Activated CD8-positive, alpha-beta memory T cell treated with anti-CD3 and anti-CD28 coated beads, Interleukin-2, amount 10 ng/mL, durations not matched to agents 7 days and 5 days (primary cell): ENCODE data around the gene CD164L2. TPM values are rescaled to one million over a fixed set of nuclear protein-coding genes. Genes with fewer than 3 reads are reported as not detected.

Source experiments
- ATAC-seq: fragments of 150-1000 bp; cut with Tn5 transposase; one replicate; pipeline ENCODE4 v1.10.0; 2021; ENCODE audit warnings: moderate library complexity
- CTCF ChIA-PET: fragments of 350-600 bp; sonication (Branson Sonifier 250); formaldehyde crosslinking; loops from one replicate; lab custom pipeline; 2021; ENCODE audit warnings: antibody characterized with exemption; lab: Charles Lee
- DNase-seq: peaks from one replicate; pipeline ENCODE4 v3.0.0-alpha.2; 2020
- H3K27ac Mint-ChIP-seq: one replicate; pipeline ENCODE4 v1.8.0; 2021; ENCODE audit warnings: mild to moderate bottlenecking, mixed read lengths
- H3K27me3 Mint-ChIP-seq: one replicate; pipeline ENCODE4 v1.8.0; 2021; ENCODE audit warnings: mixed read lengths
- H3K36me3 Mint-ChIP-seq: one replicate; pipeline ENCODE4 v1.8.0; 2021; ENCODE audit warnings: mild to moderate bottlenecking, mixed read lengths
- H3K4me1 Mint-ChIP-seq: one replicate; pipeline ENCODE4 v1.8.0; 2021; ENCODE audit warnings: mixed read lengths
- H3K4me3 Mint-ChIP-seq: one replicate; pipeline ENCODE4 v1.8.0; 2021; ENCODE audit warnings: mild to moderate bottlenecking, moderate library complexity, mixed read lengths
- H3K9me3 Mint-ChIP-seq: one replicate; pipeline ENCODE4 v1.8.0; 2022; ENCODE audit warnings: low read depth, mixed read lengths
- total RNA-seq, 2 experiments: library from RNA; stranded (reverse); gene quantifications; one replicate each; pipeline ENCODE4 v1.2.3, GENCODE V29; 2021

Gene CD164L2
- total RNA-seq, 2 experiments from 2014 or later, result not detected

GRCh38 chr1:27355683-27356082 is 27.4 kb downstream of the CD164L2 start:
- H3K4me1 Mint-ChIP-seq, result peaks cover 44% of the 10 kb centered on the region
- peak overlapping the region; percentile 93 for H3K27ac Mint-ChIP-seq
- H3K36me3 Mint-ChIP-seq, result no peaks in the 10 kb centered on the region
- peak overlapping the region; percentile 73 for H3K4me3 Mint-ChIP-seq
- no peaks in the 10 kb centered on the region for H3K9me3 Mint-ChIP-seq
- H3K27me3 Mint-ChIP-seq, result peaks cover 8% of the 10 kb centered on the region
- no peak for DNase-seq
- ATAC-seq, result no peak
- CTCF ChIA-PET, result interaction anchor here (0.6 to 8.2 kb wide), 11 partner anchors 12 to 60 kb away, joined by 3 to 136 read pairs (median 5); partner anchors contain the start of genes GPR3, MAP3K6 and SYTL1

GRCh38 chr1:27353629-27354028 is 29.5 kb downstream of the CD164L2 start:
- H3K27ac Mint-ChIP-seq, result no peak overlapping the region
- peaks cover 32% of the 10 kb centered on the region for H3K4me1 Mint-ChIP-seq
- ATAC-seq (no peak), DNase-seq (no peak)
- H3K36me3 Mint-ChIP-seq, result no peaks in the 10 kb centered on the region
- H3K9me3 Mint-ChIP-seq, result no peaks in the 10 kb centered on the region
- H3K27me3 Mint-ChIP-seq, result no peaks in the 10 kb centered on the region
- CTCF ChIA-PET, result interaction anchor here (7.7 to 8.2 kb wide), 3 partner anchors 9 to 20 kb away, joined by 73 to 136 read pairs (median 127); partner anchors contain the start of genes MAP3K6 and SYTL1
- no peak overlapping the region for H3K4me3 Mint-ChIP-seq

GRCh38 chr1:27353166-27353565 is 30.0 kb downstream of the CD164L2 start:
- Mint-ChIP-seq H3K27me3 (no peaks in the 10 kb centered on the region), H3K36me3 (no peaks in the 10 kb centered on the region), H3K4me3 (no peak overlapping the region), H3K27ac (no peak overlapping the region), H3K9me3 (no peaks in the 10 kb centered on the region), H3K4me1 (peaks cover 32% of the 10 kb centered on the region)
- DNase-seq (no peak), ATAC-seq (no peak)
- CTCF ChIA-PET, result interaction anchor here (1.5 to 8.2 kb wide), 4 partner anchors 9 to 43 kb away, joined by 4 to 136 read pairs (median 100); partner anchors contain the start of genes MAP3K6 and SYTL1

- Mint-ChIP-seq H3K27me3 (no peaks in the 10 kb centered on the region), H3K9me3 (no peaks in the 10 kb centered on the region), H3K27ac (no peak overlapping the region), H3K4me3 (no peak overlapping the region), H3K36me3 (peaks cover 2% of the 10 kb centered on the region), H3K4me1 (peaks cover 20% of the 10 kb centered on the region)
- DNase-seq, result no peak
- CTCF ChIA-PET, result interaction anchor here (1.1 to 1.5 kb wide), 4 partner anchors 10 to 44 kb away, joined by 3 to 4 read pairs (median 4); partner anchors contain the start of genes MAP3K6 and SYTL1
- no peak for ATAC-seq
Measured at GRCh38 chr1:27351541-27352107, 31.5 kb downstream of the CD164L2 start.

- CTCF ChIA-PET, result interaction anchor here (1.1 to 1.4 kb wide), 2 partner anchors 10 to 18 kb away, joined by 3 to 4 read pairs; partner anchors contain the start of gene SYTL1
- ATAC-seq (no peak), DNase-seq (no peak)
- Mint-ChIP-seq H3K4me1 (peaks cover 13% of the 10 kb centered on the region), H3K27me3 (no peaks in the 10 kb centered on the region), H3K4me3 (no peak overlapping the region), H3K27ac (no peak overlapping the region), H3K36me3 (peaks cover 5% of the 10 kb centered on the region), H3K9me3 (no peaks in the 10 kb centered on the region)
Measured at GRCh38 chr1:27350663-27351540, 32.2 kb downstream of the CD164L2 start.

- Mint-ChIP-seq H3K4me3 (no peak overlapping the region), H3K4me1 (peaks cover 5% of the 10 kb centered on the region), H3K9me3 (no peaks in the 10 kb centered on the region), H3K27ac (no peak overlapping the region), H3K36me3 (peaks cover 5% of the 10 kb centered on the region), H3K27me3 (no peaks in the 10 kb centered on the region)
- ATAC-seq (no peak), DNase-seq (no peak)
- CTCF ChIA-PET, result interaction anchor here (1.4 to 2.3 kb wide), 3 partner anchors 7 to 18 kb away, joined by 4 to 11 read pairs (median 10); partner anchors contain the start of gene SYTL1
Measured at GRCh38 chr1:27349784-27350662, 33.1 kb downstream of the CD164L2 start.

- DNase-seq, result no peak
- no peaks in the 10 kb centered on the region for H3K9me3 Mint-ChIP-seq
- CTCF ChIA-PET, result interaction anchor here (0.7 to 2.3 kb wide), 4 partner anchors 8 to 638 kb away, joined by 3 to 11 read pairs (median 7); no protein-coding TSS in a partner anchor
- H3K4me1 Mint-ChIP-seq, result peaks cover 9% of the 10 kb centered on the region
- peak overlapping the region; percentile 46 for H3K4me3 Mint-ChIP-seq
- ATAC-seq, result peak; percentile 73
- no peak overlapping the region for H3K27ac Mint-ChIP-seq
- H3K27me3 Mint-ChIP-seq, result no peaks in the 10 kb centered on the region
- H3K36me3 Mint-ChIP-seq, result peaks cover 7% of the 10 kb centered on the region
Measured at GRCh38 chr1:27348861-27349783, 34.0 kb downstream of the CD164L2 start.

GRCh38 chr1:27346991-27347624 is 36.0 kb downstream of the CD164L2 start:
- Mint-ChIP-seq H3K9me3 (no peaks in the 10 kb centered on the region), H3K4me3 (no peak overlapping the region), H3K4me1 (peaks cover 25% of the 10 kb centered on the region), H3K27ac (no peak overlapping the region), H3K36me3 (peaks cover 10% of the 10 kb centered on the region), H3K27me3 (no peaks in the 10 kb centered on the region)
- no peak for DNase-seq
- CTCF ChIA-PET, result interaction anchor here (1.1 to 7.2 kb wide), 5 partner anchors 10 to 47 kb away, joined by 3 to 136 read pairs (median 12); partner anchors contain the start of gene MAP3K6
- no peak for ATAC-seq

GRCh38 chr1:27346357-27346756 is 36.8 kb downstream of the CD164L2 start:
- DNase-seq, result no peak
- Mint-ChIP-seq H3K27me3 (no peaks in the 10 kb centered on the region), H3K9me3 (no peaks in the 10 kb centered on the region), H3K36me3 (peaks cover 10% of the 10 kb centered on the region), H3K4me1 (peaks cover 30% of the 10 kb centered on the region), H3K27ac (no peak overlapping the region), H3K4me3 (no peak overlapping the region)
- no peak for ATAC-seq
- CTCF ChIA-PET, result interaction anchor here (1.1 to 7.2 kb wide), 5 partner anchors 10 to 47 kb away, joined by 3 to 136 read pairs (median 12); partner anchors contain the start of gene MAP3K6

GRCh38 chr1:27345272-27345671 is 37.9 kb downstream of the CD164L2 start:
- H3K4me3 Mint-ChIP-seq, result no peak overlapping the region
- CTCF ChIA-PET, result interaction anchor here (1.6 to 7.2 kb wide), 5 partner anchors 12 to 41 kb away, joined by 4 to 136 read pairs (median 12); partner anchors contain the start of gene MAP3K6
- ATAC-seq, result no peak
- no peak overlapping the region for H3K27ac Mint-ChIP-seq
- H3K36me3 Mint-ChIP-seq, result peaks cover 10% of the 10 kb centered on the region
- no peaks in the 10 kb centered on the region for H3K9me3 Mint-ChIP-seq
- no peak for DNase-seq
- peaks cover 37% of the 10 kb centered on the region for H3K4me1 Mint-ChIP-seq
- H3K27me3 Mint-ChIP-seq, result no peaks in the 10 kb centered on the region

- Mint-ChIP-seq H3K4me3 (peak overlapping the region; percentile 86), H3K27me3 (no peaks in the 10 kb centered on the region), H3K9me3 (no peaks in the 10 kb centered on the region), H3K27ac (peak overlapping the region; percentile 84), H3K36me3 (peaks cover 10% of the 10 kb centered on the region), H3K4me1 (peaks cover 34% of the 10 kb centered on the region)
- DNase-seq (no peak), ATAC-seq (no peak)
- CTCF ChIA-PET, result interaction anchor here (1.0 to 7.2 kb wide), 8 partner anchors 11 to 48 kb away, joined by 3 to 136 read pairs (median 4); partner anchors contain the start of gene GPR3
Measured at GRCh38 chr1:27343639-27344025, 39.5 kb downstream of the CD164L2 start.
